NCI-H1417 treated with DMSO at 0.1 percent for 48 hours (cell line): Measurements from ENCODE around the gene CCSER1.
"Not testable (repeated sequence)": the region's sequence is repeated elsewhere in the genome, so short reads cannot be mapped to it uniquely, and the experiment has no call there.

Experiments
- DNase-seq: peaks from one replicate; lab custom pipeline; 2025; lab: John Stamatoyannopoulos, UW

The CCSER1 gene

DNA sequence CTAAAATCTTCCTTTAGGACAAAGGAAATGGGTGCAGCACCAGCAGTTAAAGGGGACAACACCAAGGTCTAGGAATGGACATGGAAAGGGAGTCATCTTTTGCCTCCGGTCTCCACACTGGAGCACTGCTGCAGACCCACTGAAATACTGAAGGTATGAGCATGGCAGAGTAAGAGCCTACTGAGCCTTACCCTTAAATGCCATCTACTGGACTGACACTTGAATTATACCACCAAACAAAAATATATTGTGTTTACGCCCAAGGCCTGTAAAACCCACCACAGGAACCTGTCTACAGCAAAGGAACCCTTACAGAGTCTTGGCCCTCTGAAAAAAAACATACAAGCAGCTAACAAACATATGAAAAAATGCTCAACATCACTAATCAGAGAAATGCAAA lies 443.4 kb downstream of the CCSER1 start:
- no peak for DNase-seq

DNA sequence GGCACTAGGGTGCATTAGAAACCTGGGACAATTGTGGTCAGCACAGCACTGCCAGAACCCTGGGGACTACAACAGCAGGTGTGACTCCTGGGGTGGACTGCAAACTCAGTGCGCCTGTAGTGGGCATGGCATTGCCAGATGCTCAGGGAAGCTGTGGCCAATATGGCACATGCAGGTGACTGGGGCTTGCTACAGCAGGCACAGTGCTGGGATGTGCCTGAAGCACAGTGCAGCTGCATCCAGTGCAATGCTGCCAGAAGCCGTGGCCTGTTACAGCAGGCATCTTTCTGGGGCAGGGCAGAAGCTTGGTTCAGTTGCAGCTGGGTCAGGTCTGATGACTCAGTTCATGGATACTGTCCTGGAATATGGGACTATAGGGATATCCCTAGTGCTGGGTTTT lies 445.8 kb downstream of the CCSER1 start:
- no peak for DNase-seq

DNA sequence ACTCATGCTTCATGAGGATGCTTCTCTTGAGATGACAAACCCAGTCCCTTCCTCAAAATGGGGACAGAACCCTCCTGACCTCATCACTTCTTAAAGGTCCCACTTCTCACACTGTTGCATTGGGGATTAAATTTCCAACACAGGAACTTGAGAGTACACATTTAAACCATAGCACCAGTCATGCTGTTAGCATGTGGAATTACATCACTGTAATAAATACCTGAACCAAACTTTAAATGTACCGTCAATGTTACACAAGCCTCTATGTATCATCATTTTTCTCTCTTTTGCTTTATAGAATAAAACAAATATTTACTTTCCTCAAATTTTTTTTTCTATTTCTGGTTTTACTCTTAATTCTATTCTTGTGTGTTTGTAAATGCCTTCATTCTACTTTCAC lies 448.2 kb downstream of the CCSER1 start:
- no peak for DNase-seq

DNA sequence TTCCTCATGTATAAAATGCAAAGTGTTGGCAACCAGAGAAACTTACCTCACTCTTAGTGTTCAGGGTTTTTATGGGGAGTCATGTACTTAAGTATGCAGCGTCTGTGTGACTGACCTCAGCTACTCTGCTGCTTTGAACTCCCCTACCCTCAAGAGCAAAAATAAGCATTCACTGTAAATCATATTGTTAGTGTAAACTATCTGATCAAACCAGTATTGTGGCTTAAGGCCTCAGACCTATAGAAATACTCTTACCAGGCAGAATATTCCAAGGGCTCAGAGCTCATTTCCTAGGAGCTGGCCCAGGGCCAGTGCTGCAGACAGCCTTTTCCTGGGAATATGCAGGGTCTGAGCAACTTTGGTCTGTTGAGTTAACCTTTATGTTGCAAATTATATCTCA lies 453.1 kb downstream of the CCSER1 start:
- DNase-seq = no peak

DNA sequence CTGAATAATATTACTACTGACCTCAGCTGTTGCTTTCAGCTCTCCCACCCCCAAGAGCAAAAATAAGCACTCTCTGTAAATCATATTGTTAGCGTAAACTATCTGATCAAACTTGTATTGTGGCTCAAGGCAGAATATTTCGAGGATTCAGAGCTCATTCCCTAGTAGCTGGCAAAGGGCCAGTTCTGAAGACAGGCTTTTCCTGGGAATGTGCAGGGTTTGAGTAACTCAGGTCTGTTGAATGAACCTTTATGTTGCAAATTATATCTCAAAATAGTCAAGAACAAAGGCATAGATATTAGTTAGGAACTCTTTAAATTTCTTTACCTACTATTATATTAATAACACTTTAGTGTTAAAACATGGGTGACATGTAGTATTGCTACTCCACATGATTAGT lies 454.9 kb downstream of the CCSER1 start:
- DNase-seq = no peak

DNA sequence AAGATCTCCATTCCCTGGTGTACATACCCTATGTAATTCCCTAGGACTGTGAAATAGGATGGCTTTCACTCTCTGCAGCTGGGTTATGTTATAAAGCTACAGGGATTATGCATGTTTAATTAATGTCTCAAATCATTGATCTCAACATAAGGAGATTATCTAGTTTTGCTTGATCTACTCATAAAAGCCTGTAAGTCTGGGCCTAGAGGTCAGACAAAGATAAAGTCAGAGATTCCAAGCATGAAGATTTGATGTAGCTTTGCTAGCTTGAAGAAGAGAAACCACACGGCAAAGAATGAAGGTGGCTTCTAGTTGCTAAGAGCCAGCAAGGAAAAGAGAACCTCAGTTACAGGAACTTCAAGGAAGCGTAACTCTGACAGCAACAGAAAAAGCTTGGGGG lies 456.9 kb downstream of the CCSER1 start:
- no peak for DNase-seq

DNA sequence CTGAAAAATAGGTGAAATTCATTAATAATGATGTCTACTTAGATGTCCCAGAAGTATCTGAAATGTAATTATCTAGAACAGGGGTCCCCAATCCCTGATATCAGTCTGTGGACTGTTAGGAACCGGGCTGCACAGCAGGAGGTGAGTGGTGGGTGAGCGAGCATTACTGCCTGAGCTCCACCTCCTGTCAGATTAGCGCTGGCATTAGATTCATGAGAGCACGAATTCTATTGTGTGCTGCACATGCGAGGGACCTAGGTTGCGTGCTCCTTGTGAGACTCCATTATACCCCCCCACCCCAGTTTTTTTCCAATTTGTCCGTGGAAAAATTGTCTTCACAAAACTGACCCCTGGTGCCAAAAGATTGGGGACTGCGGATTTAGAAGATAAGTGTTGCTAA lies 458.8 kb downstream of the CCSER1 start:
- no peak for DNase-seq

DNA sequence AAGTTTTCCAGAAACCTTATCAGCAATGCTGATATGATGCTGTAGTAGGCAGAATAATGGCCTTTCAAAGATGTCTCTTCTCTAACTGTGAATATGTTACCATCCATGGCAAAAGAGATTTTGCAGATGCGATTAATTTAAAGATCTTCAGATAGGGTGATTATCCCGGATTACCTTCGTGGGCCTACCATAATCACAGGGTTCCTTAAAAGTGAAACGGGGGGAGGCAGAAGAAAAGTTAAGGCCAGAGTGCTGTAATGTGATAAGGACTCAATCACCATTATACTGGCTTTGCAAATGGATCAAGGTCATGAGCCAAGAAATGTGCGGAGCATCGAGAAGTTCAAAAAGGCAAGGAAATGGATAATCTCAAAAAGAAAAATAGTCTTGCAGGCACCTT lies 459.6 kb downstream of the CCSER1 start:
- DNase-seq = no peak

DNA sequence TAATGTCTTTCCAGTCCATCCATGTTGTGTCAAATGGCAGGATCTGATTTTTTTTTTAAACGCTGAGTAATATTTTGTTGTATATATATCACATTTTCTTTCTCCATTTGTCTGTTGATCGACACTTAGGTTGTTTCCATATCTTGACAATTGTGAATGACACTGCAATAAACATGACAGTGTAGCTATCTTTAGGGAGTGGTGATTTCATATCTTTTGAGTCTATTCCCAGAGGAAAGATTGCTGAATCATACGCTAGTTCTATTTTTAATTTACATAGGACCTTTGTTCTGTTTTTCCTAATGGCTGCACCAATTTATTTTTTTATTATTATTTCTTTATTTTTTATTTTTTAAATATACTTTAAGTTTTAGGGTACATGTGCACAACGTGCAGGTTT lies 470.7 kb downstream of the CCSER1 start:
- DNase-seq = no peak

DNA sequence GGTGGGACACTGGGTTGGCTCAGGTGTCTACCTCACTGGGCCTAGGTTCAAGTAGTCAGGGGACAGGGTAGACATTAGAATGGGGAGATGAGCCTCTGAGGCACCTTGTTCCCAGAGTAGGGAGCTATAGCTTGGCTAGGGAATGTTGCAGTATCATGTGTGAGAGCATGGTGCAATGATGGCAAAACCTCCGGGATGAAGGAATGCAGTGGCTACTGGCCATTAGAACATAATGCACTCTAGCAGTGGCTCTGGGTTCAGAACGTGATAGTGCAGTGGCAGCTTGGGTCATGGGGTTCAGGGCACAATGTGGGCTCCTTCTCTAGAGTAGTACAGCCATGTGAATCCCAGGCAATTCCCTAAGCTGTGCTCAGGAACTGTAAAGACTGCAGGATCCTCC lies 471.5 kb downstream of the CCSER1 start:
- no peak for DNase-seq

DNA sequence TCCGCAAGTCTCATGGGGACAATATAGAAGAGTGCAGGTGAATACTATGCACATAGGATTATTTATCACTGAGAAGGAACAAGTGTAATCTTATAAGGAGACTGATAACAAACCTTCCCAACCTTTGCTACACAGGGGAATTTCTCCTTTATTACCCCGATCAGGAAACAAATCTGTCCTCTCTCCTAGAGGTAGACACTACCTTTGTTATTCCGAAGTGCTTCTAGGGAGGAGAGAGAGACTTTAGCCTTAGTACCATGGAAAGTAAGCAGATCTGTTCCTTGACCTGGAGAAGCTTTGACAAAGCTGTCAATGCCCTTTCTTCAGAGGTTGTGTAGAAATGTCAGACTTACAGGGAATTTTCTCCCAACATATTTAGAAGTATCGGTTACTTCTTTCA lies 475.5 kb downstream of the CCSER1 start:
- no peak for DNase-seq

DNA sequence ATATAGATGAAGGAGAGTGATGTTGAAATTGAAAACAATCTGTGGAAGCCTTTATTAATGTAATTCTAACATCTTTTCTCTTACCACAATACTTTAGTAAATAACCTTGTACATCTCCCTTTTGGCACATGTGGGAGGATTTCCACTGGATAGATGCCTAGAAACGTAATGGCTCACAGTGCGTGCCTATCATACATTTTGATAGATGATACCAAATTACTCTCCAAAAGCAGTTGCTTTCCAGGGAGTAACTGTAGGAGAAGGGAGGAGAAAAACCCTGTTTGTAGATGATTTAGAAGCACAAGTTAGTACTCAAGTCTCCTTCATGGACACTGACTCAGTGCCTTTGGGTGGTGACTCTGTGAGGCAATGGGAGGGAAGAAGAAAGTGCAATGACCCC lies 476.3 kb downstream of the CCSER1 start:
- no peak for DNase-seq

DNA sequence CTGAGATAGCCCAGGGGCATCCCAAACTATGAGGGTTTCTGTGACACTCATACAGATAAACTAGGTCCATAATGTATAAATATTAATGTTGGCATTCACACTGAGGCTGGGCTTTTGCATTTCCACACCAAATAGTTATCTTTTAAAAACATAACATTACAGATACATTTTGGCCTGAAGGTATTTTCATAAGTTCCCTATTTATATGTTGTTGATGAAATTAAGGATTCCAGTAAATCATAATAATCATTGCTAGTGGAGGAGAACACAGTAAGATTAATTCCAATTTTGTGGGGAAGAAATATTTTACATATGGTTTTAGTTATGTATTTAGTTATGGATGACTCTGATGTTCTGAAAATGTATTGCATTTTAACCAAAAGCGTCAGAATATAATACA lies 479.6 kb downstream of the CCSER1 start:
- no peak for DNase-seq

DNA sequence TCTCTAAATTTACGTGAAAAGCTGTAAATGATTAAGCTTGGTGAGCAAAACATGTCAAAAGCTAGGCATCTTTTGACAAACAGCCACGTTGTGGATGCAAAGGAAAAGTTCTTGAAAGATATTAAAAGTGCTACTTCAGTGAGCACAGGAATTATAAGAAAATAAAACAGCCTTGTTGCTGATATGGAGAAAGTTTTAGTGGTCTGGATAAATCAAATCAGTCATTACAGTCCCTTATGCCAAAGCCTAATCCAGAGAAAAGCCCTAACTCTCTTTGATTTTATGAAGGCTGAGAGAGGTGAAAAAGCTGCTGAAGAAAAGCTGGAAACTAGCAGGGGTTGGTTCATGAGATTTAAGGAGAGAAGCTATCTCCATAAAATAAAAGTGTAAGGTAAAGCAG lies 487.2 kb downstream of the CCSER1 start:
- no peak for DNase-seq

DNA sequence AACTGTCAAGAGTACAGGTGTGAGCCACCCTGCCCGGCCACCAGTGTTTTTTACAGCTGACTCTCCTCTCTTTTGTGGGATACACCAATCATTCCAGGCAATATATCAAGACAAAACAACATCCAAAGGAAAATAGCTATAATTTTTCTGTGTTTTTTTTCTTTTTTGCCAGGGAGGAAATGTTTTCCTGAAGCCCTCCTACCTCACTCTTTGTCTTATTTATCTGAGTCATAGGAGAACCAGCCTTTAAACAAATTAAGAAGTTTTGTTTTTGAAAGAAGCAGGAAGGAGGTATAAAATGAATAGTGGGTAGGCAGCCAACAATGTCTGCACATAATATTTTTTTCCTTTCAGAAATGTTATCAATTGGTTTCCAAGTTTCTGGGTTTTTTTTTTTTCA lies 493.9 kb downstream of the CCSER1 start:
- DNase-seq = no peak

DNA sequence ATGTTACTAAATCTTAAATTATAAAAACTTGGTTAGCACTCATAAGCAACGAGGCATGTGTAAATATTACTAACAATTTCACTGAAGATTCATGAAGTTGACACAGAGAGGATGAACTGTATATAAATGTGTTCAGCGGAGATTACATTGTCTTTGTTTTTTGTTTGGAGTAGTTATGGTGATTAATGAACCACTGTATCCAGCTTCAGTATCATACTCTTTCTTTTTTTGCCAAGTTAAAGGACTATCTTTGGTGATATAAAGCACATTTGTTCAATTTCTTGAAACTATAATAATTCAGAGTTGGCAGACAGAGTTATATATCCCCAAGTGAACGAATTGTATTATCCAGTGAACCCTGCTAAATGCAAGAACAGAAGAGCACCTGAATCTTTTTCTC lies 497.6 kb downstream of the CCSER1 start:
- DNase-seq = no peak

DNA sequence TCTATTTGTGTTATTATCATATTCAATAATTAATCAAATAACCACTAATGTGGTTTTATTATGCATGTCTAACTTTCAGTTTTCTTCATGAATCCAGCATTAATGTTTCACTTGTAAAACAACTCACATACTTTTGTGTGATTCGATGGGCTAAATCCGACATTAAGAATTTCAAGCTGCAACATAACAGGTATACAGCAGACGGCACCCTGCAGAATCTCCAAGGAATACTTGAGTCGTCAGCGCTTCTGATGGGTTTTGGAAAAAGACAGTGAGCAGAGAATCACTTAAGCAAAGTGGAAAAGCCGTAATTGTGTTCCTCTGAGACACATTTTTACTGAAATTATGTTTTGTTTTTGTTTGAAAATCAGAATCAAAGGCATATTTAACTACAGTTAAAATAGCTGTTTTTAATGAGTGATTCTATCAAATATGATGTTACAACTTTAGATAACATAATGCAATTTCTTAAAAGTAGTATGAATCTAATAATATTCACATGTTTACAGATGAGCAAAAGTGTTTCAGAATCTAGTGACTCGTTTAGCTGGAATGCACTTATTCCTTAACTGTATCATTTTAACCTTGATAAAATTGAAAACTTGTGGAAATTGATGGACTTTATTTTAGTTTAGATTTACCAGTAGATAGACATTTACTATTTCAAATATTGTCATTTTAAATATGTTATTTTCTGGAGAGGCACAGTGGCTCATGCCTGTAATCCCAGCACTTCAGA lies 514.8 kb downstream of the CCSER1 start:
- no peak for DNase-seq

DNA sequence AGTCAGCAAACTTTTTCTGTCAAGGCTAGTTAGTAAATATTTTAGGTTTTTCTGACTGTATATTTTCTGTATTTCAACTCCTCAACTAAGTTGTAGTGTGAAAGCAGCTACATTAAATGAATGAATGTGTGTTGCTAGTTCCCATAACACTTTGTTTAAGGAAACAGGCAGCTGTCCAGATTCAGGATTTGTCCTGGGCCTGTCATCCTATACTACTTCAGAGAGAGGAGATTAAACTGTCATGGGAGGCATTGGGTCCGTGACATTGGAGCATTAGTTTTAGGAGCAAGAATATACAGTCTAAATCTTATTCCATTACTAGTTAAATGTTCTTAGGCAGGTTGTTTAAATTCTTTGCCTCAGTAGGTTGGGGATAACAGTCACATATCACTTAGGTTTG lies 516.0 kb downstream of the CCSER1 start:
- DNase-seq = no peak

DNA sequence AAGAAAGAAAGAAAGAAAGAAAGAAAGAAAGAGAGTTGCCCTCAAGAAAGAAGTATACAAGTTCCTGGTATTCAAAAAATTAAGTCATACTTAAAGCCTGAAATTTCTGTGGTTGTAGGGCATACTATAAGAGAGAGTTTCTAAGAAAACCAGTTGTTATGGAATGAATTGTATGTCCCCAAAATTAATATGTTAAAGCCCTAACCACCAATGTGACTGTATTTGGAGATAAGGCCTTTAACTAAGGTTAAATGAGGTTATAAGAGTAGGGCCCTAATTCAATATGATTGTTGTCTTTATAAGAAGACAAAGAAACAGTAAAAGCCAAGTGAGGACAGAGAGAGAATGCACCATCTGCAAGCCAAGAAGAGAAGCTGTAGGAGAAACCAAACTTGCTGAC lies 521.1 kb downstream of the CCSER1 start:
- no peak for DNase-seq

DNA sequence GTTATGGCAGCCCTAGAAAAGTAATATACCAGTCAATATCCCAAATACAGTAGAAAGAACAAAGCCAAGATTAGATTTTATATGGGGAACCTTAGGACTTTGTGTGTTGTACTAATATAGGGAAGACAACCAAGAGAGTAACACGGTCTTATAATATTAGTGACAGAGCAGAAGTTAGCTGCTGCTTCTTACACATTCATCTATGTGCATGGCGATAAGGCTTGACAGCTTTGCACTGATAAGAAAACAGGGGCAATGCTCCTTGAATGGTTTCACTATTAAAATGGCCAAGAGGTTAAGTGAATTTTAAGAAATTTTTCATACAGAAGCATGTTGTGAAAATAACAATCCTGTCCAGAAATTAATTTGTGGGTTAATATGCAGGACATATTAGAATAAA lies 521.6 kb downstream of the CCSER1 start:
- DNase-seq = no peak

DNA sequence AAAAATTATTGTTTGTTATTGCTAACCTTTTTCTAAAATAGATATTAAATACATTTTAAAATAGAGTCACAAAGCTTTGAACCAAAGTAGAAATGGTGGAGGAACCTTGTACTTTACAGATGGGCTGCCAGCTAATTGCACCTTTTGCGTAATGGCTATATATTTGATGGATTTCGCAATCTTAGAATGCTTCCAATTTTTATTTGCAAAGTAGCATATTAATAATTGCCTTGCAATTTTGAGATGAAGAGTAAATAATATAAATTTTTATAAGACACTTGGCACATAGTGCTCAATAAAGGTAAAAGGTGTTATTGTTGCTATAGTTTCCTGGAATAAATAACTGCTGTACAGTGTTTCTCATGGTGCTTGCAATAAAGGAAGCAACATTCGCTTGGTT lies 533.5 kb downstream of the CCSER1 start:
- no peak for DNase-seq

DNA sequence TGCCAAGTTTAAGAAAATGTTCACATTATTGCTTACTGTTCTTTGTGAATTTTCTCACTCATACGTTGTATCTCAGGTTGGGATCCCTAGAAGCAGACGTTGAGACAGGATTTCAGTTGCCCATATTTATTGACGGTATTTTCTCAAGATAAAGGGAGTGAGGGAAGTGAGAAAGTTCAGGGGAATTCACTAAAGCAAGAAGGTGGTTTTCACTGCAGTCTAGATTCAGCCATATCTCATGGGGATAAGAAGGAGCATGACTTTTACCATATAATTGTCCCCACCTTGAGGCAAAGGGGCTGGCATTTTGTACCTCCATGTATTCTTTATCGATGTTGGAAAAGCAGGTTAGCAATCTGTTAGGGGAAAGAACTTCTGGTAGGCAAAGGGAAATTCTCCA lies 543.0 kb downstream of the CCSER1 start:
- no peak for DNase-seq

DNA sequence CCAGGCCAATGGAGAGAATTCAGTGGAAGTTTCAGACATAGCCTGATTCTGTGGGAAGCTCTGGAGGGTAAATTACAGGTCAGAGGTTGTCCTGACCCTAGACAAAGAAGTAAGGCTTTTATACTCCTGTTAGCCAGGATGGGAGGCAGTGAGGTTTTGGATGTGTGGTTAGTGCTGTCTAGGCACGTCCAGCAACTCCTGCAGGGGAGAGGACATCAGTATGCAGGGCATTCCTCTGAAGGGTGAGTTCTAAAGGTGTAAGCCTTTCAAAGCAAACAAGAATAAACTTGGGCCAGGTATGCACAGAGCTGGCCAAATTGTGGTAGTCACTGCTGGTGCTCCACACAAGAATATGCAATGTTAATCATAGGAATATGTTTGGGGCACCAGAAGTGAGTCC lies 562.5 kb downstream of the CCSER1 start:
- no peak for DNase-seq

DNA sequence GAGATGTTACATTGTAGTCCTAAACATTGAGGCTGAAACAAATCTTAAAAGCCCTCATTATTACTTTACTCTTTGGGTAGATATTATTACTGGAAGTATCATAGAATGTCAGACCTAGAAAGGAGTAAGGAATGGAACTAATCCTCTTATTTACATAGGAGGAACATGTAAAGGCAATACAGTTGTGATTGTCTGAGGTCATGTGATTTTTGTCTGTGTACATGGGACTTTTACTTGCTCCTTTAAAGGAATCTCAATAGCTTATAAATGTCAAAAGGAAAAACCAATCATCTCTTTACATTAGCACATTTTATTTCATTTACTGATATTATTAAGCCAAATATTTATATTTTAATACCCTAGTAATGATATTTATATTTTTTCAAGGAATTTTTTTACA lies 568.2 kb downstream of the CCSER1 start:
- DNase-seq = no peak

DNA sequence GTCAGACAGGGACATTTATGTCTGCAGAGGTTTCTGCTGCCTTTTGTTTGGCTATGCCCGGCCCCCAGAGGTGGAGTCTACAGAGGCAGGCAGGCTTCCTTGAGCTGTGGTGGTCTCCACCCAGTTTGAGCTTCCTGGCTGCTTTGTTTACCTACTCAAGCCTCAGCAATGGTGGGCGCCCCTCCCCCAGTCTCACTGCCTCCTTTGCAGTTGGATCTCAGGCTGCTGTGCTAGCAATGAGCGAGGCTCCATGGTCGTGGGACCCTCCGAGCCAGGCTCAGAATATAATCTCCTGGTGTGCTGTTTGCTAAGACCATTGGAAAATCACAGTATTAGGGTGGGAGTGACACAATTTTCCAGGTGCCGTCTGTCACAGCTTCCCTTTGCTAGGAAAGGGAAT lies 578.3 kb downstream of the CCSER1 start:
- DNase-seq = not testable (repeated sequence)
